ENCODE data around the gene SUPT3H. TPM values are rescaled to one million over a fixed set of nuclear protein-coding genes. Genes with fewer than 3 reads are reported as not detected.

SUPT3H gene
- polyA plus RNA-seq, 1 donor (not counting 4 experiments of a cell fraction or from before 2014, with no cell fraction given): 7.6 TPM

DNA sequence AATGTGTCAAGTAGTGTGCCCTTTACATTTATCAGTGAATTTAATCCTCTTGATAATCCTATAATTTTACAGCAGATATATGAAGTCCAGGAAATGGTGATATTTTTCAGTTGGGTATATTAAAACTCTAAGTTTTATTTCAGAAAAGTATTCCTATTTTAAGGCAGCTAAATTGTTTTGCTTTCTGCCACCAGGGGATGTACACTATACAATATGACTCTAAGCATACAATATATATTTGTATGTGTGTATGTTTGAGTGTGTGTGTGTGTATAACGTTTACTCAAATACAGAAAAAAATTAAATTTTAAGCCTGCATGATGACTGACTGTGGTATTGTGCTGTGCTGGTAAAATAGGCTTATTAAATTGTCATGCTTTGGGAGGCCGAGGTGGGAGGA, 151.7 kb downstream of the SUPT3H start:
- Histone ChIP-seq H3K9me1 (ENCODE audit: control insufficient read depth, extremely low read depth, insufficient read depth, low read length) (no peaks in the 10 kb centered on the region), H3K4me2 (ENCODE audit: control insufficient read depth, extremely low read depth, insufficient read depth, low read depth, low read length) (no peak overlapping the region), H2AFZ (ENCODE audit: control insufficient read depth, low read length) (no peak overlapping the region), H3K4me1 (ENCODE audit: control insufficient read depth, extremely low read depth, insufficient read depth, low read length) (no peaks in the 10 kb centered on the region), H3K27ac (ENCODE audit: control insufficient read depth, insufficient read depth, low read length) (no peak overlapping the region), H3K4me3 (ENCODE audit: control insufficient read depth in 2 of 3, extremely low read depth in 1 of 3, insufficient read depth in 2 of 3, low read depth in 1 of 3, low read length in 3 of 3) (no peak overlapping the region), H3K9ac (ENCODE audit: control insufficient read depth, extremely low read depth, insufficient read depth, low read length) (no peak overlapping the region), H3K36me3 (ENCODE audit: control insufficient read depth in 2 of 2, extremely low read depth in 1 of 2, insufficient read depth in 2 of 2, low read length in 2 of 2) (no peaks in the 10 kb centered on the region), H3K9me3 (ENCODE audit: control insufficient read depth, low read depth, low read length) (no peaks in the 10 kb centered on the region), H3K27me3 (ENCODE audit: control insufficient read depth, extremely low read depth, insufficient read depth, low read length) (no peaks in the 10 kb centered on the region), H4K20me1 (ENCODE audit: control insufficient read depth, extremely low read depth, insufficient read depth, low read length) (no peaks in the 10 kb centered on the region), H3K79me2 (ENCODE audit: control insufficient read depth, insufficient read depth, low read length) (no peaks in the 10 kb centered on the region)
- DNase-seq (ENCODE audit: low read depth, low spot score) (no peak), FAIRE-seq (no peak)
- TF ChIP-seq EZH2 (IDR thresholded peaks at IDR 0.05; ENCODE audit: low read length): no peak
- dilution Hi-C loops (cut with MboI; ENCODE audit: extremely low pct_ligation_motif_present, low sequenced_read_pairs): no loop called here

GRCh38 chr6:45222380-45222779, 155.4 kb downstream of the SUPT3H start:
- no peak for TF ChIP-seq EZH2 (IDR thresholded peaks at IDR 0.05; ENCODE audit: low read length)
- TF ChIP-seq, protein P1, sequence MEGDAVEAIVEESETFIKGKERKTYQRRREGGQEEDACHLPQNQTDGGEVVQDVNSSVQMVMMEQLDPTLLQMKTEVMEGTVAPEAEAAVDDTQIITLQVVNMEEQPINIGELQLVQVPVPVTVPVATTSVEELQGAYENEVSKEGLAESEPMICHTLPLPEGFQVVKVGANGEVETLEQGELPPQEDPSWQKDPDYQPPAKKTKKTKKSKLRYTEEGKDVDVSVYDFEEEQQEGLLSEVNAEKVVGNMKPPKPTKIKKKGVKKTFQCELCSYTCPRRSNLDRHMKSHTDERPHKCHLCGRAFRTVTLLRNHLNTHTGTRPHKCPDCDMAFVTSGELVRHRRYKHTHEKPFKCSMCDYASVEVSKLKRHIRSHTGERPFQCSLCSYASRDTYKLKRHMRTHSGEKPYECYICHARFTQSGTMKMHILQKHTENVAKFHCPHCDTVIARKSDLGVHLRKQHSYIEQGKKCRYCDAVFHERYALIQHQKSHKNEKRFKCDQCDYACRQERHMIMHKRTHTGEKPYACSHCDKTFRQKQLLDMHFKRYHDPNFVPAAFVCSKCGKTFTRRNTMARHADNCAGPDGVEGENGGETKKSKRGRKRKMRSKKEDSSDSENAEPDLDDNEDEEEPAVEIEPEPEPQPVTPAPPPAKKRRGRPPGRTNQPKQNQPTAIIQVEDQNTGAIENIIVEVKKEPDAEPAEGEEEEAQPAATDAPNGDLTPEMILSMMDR (optimal IDR thresholded peaks at IDR 0.05 in 1 of 3, IDR thresholded peaks at IDR 0.05 in 1 of 3, conservative IDR thresholded peaks at IDR 0.05 in 1 of 3; ENCODE audit: extremely low read depth in 1 of 3, insufficient read depth in 2 of 3, low read length in 3 of 3): no peak
- dilution Hi-C loops (cut with MboI; ENCODE audit: extremely low pct_ligation_motif_present, low sequenced_read_pairs): no loop called here
- H3K4me2 ChIP-seq (ENCODE audit: control insufficient read depth, extremely low read depth, insufficient read depth, low read depth, low read length): no peak overlapping the region
- H3K9me1 ChIP-seq (ENCODE audit: control insufficient read depth, extremely low read depth, insufficient read depth, low read length): no peaks in the 10 kb centered on the region
- H3K79me2 ChIP-seq (ENCODE audit: control insufficient read depth, insufficient read depth, low read length): no peaks in the 10 kb centered on the region
- FAIRE-seq (no peak), DNase-seq (ENCODE audit: low read depth, low spot score) (no peak)
- H3K9ac ChIP-seq (ENCODE audit: control insufficient read depth, extremely low read depth, insufficient read depth, low read length): no peak overlapping the region
- no peak overlapping the region for H2AFZ ChIP-seq (ENCODE audit: control insufficient read depth, low read length)
- H3K4me1 ChIP-seq (ENCODE audit: control insufficient read depth, extremely low read depth, insufficient read depth, low read length): no peaks in the 10 kb centered on the region
- no peaks in the 10 kb centered on the region for H3K9me3 ChIP-seq (ENCODE audit: control insufficient read depth, low read depth, low read length)
- no peaks in the 10 kb centered on the region for H3K36me3 ChIP-seq (ENCODE audit: control insufficient read depth in 2 of 2, extremely low read depth in 1 of 2, insufficient read depth in 2 of 2, low read length in 2 of 2)
- H3K27me3 ChIP-seq (ENCODE audit: control insufficient read depth, extremely low read depth, insufficient read depth, low read length): no peaks in the 10 kb centered on the region
- H3K27ac ChIP-seq (ENCODE audit: control insufficient read depth, insufficient read depth, low read length): no peak overlapping the region
- H4K20me1 ChIP-seq (ENCODE audit: control insufficient read depth, extremely low read depth, insufficient read depth, low read length): no peaks in the 10 kb centered on the region
- no peak overlapping the region for H3K4me3 ChIP-seq (ENCODE audit: control insufficient read depth in 2 of 3, extremely low read depth in 1 of 3, insufficient read depth in 2 of 3, low read depth in 1 of 3, low read length in 3 of 3)

DNA sequence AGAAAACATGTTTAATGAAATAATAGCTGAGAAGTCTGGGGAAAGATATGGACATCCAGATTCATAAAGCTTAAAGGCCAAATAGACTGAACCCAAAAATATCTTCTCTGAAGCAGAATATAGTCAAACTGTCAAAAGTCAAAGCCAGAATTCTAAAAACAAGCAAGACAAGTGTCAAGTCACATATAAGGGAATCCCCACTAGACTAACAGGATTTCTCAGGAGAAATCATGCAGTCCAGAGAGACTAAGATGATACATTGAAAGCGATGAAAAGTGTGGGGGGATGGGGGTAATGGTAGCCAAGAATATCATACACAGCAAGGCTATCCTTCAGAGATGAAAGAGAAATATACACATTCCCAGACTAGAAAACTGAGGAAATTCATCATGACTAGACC, 162.0 kb downstream of the SUPT3H start:
- Histone ChIP-seq H3K36me3 (ENCODE audit: control insufficient read depth in 2 of 2, extremely low read depth in 1 of 2, insufficient read depth in 2 of 2, low read length in 2 of 2) (no peaks in the 10 kb centered on the region), H3K4me1 (ENCODE audit: control insufficient read depth, extremely low read depth, insufficient read depth, low read length) (no peaks in the 10 kb centered on the region)
- no peak for FAIRE-seq

More for the DNA sequence above, 162.0 kb downstream of the SUPT3H start:
- H2AFZ ChIP-seq (ENCODE audit: control insufficient read depth, low read length): no peak overlapping the region
- no peaks in the 10 kb centered on the region for H3K79me2 ChIP-seq (ENCODE audit: control insufficient read depth, insufficient read depth, low read length)
- dilution Hi-C loops (cut with MboI; ENCODE audit: extremely low pct_ligation_motif_present, low sequenced_read_pairs): no loop called here
- no peak overlapping the region for H3K4me3 ChIP-seq (ENCODE audit: control insufficient read depth in 2 of 3, extremely low read depth in 1 of 3, insufficient read depth in 2 of 3, low read depth in 1 of 3, low read length in 3 of 3)
- H3K9me1 ChIP-seq (ENCODE audit: control insufficient read depth, extremely low read depth, insufficient read depth, low read length): no peaks in the 10 kb centered on the region
- TF ChIP-seq, protein P1 (optimal IDR thresholded peaks at IDR 0.05 in 1 of 3, IDR thresholded peaks at IDR 0.05 in 1 of 3, conservative IDR thresholded peaks at IDR 0.05 in 1 of 3; ENCODE audit: extremely low read depth in 1 of 3, insufficient read depth in 2 of 3, low read length in 3 of 3): no peak
- TF ChIP-seq EZH2 (IDR thresholded peaks at IDR 0.05; ENCODE audit: low read length): no peak
- H3K27ac ChIP-seq (ENCODE audit: control insufficient read depth, insufficient read depth, low read length): no peak overlapping the region
- no peak overlapping the region for H3K4me2 ChIP-seq (ENCODE audit: control insufficient read depth, extremely low read depth, insufficient read depth, low read depth, low read length)
- H3K9me3 ChIP-seq (ENCODE audit: control insufficient read depth, low read depth, low read length): no peaks in the 10 kb centered on the region
- H3K27me3 ChIP-seq (ENCODE audit: control insufficient read depth, extremely low read depth, insufficient read depth, low read length): no peaks in the 10 kb centered on the region
- no peak for DNase-seq (ENCODE audit: low read depth, low spot score)
- no peak overlapping the region for H3K9ac ChIP-seq (ENCODE audit: control insufficient read depth, extremely low read depth, insufficient read depth, low read length)
- no peaks in the 10 kb centered on the region for H4K20me1 ChIP-seq (ENCODE audit: control insufficient read depth, extremely low read depth, insufficient read depth, low read length)
